Measurements from ENCODE around the gene DRC7. TPM values are rescaled to one million over a fixed set of nuclear protein-coding genes. Genes with fewer than 3 reads are reported as not detected.
"Not testable (repeated sequence)": the region's sequence is repeated elsewhere in the genome, so short reads cannot be mapped to it uniquely, and the experiment has no call there.

DRC7 gene
- total RNA-seq, 1 donor from 2014 or later, result not detected

DNA sequence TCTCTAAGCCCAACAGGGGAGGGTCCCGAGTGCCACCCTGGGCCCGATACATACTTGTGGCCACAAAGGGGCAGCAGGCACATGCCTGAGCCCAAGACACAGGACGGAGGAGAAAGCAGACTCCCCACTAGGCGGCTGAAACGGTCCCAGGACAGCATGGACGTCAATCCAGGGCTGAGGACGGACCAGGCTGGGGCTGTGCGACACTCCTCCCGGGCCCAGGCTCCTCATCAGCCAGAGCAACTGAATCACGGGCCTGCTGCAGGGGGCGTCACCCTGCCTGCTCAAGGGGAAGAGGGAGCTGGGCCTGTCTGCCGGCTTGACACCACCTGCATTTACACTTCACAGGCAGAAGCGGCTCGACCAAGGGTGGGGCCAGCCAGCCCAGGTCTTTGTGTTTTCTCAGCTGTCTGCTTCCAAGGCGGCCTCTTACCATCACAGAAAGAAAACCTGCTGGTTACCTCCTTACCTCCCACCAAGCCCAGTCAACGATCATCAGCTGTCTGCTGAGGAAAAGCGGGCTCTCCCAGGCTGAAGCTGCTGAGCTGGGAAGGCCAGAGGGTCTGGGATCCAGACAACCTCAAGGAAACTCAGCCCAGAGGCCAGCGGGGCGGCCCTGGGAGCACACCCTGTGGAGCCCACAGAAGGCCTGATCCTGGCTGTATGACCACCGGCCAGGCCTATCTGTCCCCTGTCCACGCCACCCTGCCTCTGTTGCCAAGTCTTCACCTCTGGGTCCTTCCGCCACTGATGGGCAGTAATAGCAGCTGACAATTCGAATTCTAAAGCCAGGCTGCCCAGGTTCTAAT lies 81.3 kb downstream of the DRC7 start:
- no peak overlapping the region for H3K4me3 ChIP-seq
- H3K4me1 ChIP-seq, result no peaks in the 10 kb centered on the region
- DNase-seq (ENCODE audit: extremely low spot score in 2 of 2), result no peak
- no peak overlapping the region for H3K27ac ChIP-seq
- no peaks in the 10 kb centered on the region for H3K9me3 ChIP-seq
- peaks cover 0 to 13% of the 10 kb centered on the region in 2 donors for H3K36me3 ChIP-seq
- no peak for TF ChIP-seq POLR2A (IDR thresholded peaks at IDR 0.05)
- TF ChIP-seq POLR2AphosphoS5 (IDR thresholded peaks at IDR 0.05; ENCODE audit: insufficient read depth in 1 of 2, low read depth in 1 of 2), result no peak
- TF ChIP-seq, protein P1, sequence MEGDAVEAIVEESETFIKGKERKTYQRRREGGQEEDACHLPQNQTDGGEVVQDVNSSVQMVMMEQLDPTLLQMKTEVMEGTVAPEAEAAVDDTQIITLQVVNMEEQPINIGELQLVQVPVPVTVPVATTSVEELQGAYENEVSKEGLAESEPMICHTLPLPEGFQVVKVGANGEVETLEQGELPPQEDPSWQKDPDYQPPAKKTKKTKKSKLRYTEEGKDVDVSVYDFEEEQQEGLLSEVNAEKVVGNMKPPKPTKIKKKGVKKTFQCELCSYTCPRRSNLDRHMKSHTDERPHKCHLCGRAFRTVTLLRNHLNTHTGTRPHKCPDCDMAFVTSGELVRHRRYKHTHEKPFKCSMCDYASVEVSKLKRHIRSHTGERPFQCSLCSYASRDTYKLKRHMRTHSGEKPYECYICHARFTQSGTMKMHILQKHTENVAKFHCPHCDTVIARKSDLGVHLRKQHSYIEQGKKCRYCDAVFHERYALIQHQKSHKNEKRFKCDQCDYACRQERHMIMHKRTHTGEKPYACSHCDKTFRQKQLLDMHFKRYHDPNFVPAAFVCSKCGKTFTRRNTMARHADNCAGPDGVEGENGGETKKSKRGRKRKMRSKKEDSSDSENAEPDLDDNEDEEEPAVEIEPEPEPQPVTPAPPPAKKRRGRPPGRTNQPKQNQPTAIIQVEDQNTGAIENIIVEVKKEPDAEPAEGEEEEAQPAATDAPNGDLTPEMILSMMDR (IDR thresholded peaks at IDR 0.05), result no peak
- no peaks in the 10 kb centered on the region for H3K27me3 ChIP-seq
- intact Hi-C loops (cut with DNase I), result no loop called here

DNA sequence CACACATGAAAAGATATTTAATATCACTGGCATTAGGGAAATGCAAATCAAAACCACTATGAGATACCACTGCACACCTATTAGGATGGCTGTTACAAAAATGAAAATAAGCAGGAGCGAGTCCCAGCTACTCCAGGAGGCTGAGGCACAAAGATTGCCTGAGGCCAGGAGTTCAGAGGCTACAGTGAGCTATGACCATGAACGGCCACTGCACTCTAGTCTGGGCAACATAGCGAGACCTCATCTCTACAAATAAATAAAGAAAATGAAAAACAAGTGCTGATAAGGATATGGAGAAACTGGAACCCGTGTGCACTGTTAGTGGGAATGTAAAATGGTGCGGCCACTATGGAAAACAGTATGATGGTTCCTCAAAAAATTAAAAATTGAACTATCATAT lies 84.1 kb downstream of the DRC7 start:
- H3K4me3 ChIP-seq, result no peak overlapping the region
- DNase-seq (ENCODE audit: extremely low spot score in 2 of 2), result no peak
- H3K36me3 ChIP-seq, result peaks cover 0 to 5% of the 10 kb centered on the region in 2 donors
- no peaks in the 10 kb centered on the region for H3K27me3 ChIP-seq
- TF ChIP-seq POLR2A (IDR thresholded peaks at IDR 0.05), result no peak
- no peak for TF ChIP-seq POLR2AphosphoS5 (IDR thresholded peaks at IDR 0.05; ENCODE audit: insufficient read depth in 1 of 2, low read depth in 1 of 2)
- TF ChIP-seq, protein P1 (IDR thresholded peaks at IDR 0.05), result no peak
- H3K4me1 ChIP-seq, result no peaks in the 10 kb centered on the region
- intact Hi-C loops (cut with DNase I), result no loop called here
- no peaks in the 10 kb centered on the region for H3K9me3 ChIP-seq
- no peak overlapping the region for H3K27ac ChIP-seq

DNA sequence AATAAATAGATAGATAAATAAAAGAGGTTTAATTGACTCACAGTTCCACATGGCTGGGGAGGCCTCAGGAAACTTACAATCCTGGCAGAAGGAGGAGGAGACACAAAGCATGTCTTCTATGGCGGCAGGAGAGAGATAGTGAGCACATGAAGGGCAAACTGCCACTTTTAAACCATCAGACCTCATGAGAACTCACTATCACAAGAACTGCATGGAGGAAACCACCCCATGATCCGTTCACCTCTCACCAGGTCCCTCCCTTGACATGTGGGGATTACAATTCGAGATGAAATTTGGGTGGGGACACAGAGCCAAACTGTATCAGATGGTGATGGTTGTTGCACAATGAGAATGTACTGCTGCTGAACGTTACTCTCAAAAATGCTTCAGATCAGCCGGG lies 85.2 kb downstream of the DRC7 start:
- H3K27me3 ChIP-seq; H3K36me3 ChIP-seq; H3K4me1 ChIP-seq; DNase-seq (ENCODE audit: extremely low spot score in 2 of 2); H3K4me3 ChIP-seq; H3K27ac ChIP-seq; intact Hi-C loops (cut with DNase I); H3K9me3 ChIP-seq: not testable (repeated sequence)

DNA sequence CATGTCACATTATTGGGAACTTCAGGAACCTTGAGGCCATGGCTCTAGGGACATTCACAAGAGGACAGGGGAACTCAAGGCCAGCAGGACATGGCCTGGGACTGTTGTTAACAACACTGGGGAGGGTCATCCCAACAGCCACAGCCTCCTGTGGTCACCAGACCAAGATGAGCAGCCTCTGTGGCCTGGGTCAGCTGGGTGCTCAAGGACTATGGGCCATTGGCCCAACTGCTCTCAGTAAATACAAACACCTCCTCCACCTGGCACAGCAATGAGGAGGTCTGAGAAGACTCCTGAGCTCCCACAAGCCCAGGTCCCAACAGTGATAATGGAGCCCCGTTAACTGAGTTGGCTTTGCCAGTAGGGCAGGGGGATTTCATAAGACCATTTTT lies 86.7 kb downstream of the DRC7 start:
- Histone ChIP-seq H3K4me1 (peaks cover 3% of the 10 kb centered on the region), H3K4me3 (no peak overlapping the region), H3K27me3 (no peaks in the 10 kb centered on the region), H3K9me3 (no peaks in the 10 kb centered on the region), H3K27ac (no peak overlapping the region), H3K36me3 (no peaks in the 10 kb centered on the region)
- DNase-seq (ENCODE audit: extremely low spot score in 2 of 2), result no peak
- no peak for TF ChIP-seq POLR2A (IDR thresholded peaks at IDR 0.05)
- no peak for TF ChIP-seq POLR2AphosphoS5 (IDR thresholded peaks at IDR 0.05; ENCODE audit: insufficient read depth in 1 of 2, low read depth in 1 of 2)
- TF ChIP-seq, protein P1 (IDR thresholded peaks at IDR 0.05), result no peak
- intact Hi-C loops (cut with DNase I), result no loop called here

Small RNA genes lying within 50 kb of the gene (microRNA-seq; reads per million reads assigned to microRNA genes)
- not detected for gene MIR6772 (ENCODE audit: borderline number of aligned reads, borderline replicate concordance)

Small RNA genes lying within 50 kb of the gene (small RNA-seq; reads per million reads assigned to genes)
- not detected for gene MIR6772

Other genes starting within 250 kb of the DRC7 start
- gene CIAPIN1, start 247.4 kb upstream of the DRC7 start, total RNA-seq, result 28.0 TPM
- 37.6 TPM for gene COQ9, start 247.3 kb upstream of the DRC7 start, total RNA-seq
- gene POLR2C, start 232.1 kb upstream of the DRC7 start, total RNA-seq, result 127 TPM
- 19.4 TPM for gene DOK4, start 208.3 kb upstream of the DRC7 start, total RNA-seq
- 22.1 TPM for gene CCDC102A, start 158.2 kb upstream of the DRC7 start, total RNA-seq
- gene ADGRG5, start 152.2 kb upstream of the DRC7 start, total RNA-seq, result 2.2 TPM
- 97.7 TPM for gene ADGRG1, start 66.2 kb upstream of the DRC7 start, total RNA-seq
- 10.3 TPM for gene ADGRG3, start 26.5 kb upstream of the DRC7 start, total RNA-seq
- gene KATNB1, start 41.0 kb downstream of the DRC7 start, total RNA-seq, result 23.6 TPM
- gene KIFC3, start 107.7 kb downstream of the DRC7 start, total RNA-seq, result 36.8 TPM